DMS 273 treated with DMSO at 0.1 percent for 48 hours (cell line): ENCODE data around the gene ACTG2.
A peak's percentile ranks its signal among the peaks of the same experiment; 100 is the strongest.

Experiments used
- DNase-seq: peaks from one replicate; lab custom pipeline; 2025; lab: John Stamatoyannopoulos, UW

The ACTG2 gene

GRCh38 chr2:73914667-73915066, 21.9 kb downstream of the ACTG2 start:
- no peak for DNase-seq

DNA sequence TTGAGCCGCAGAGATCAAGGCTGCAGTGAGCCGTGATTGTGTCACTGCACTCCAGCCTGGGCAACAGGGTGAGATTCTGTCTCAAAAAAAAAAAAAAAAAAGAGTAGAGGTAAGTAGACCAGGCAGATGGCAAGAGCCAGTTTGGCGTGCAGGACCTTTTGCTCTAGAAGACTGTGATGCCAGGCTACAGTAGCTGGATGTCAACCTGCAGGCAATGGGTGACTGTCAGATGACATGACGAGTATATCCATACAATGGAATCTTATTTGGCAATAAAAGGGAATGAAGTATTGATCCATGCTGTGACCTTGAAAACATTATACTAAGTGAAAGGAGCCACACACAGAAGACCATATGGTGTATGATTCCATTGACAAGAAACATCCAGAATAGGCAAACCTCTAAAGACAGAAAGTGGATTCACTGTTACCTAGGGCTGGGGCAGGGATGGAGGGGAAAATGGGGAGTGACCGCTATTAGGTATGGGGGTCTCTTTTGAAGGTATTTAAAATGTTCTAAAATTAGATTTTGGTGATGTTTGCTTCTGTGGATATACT, 22.7 kb downstream of the ACTG2 start:
- no peak for DNase-seq

DNA sequence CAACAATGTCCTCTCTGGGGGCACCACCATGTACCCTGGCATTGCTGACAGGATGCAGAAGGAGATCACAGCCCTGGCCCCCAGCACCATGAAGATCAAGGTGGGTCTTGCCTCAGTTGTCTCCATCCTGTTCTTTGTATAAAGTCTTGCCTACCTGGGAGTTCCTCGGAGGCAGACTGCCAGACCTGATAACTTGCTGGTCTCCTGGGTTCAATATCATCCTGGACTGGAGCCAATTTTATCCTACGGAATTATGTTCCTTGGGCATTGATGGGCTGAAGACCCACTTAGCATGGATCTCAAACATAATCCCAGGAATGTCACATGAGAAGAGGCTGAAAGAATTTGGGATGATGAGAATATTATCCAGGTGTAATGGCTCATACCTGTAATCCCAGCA, 23.9 kb downstream of the ACTG2 start:
- DNase-seq: no peak

- no peak for DNase-seq
These were observed 24.5 kb downstream of the ACTG2 start for GRCh38 chr2:73917296-73917695.

GRCh38 chr2:73917696-73918207, 24.9 kb downstream of the ACTG2 start:
- no peak for DNase-seq

GRCh38 chr2:73918856-73919255, 26.0 kb downstream of the ACTG2 start:
- no peak for DNase-seq

DNA sequence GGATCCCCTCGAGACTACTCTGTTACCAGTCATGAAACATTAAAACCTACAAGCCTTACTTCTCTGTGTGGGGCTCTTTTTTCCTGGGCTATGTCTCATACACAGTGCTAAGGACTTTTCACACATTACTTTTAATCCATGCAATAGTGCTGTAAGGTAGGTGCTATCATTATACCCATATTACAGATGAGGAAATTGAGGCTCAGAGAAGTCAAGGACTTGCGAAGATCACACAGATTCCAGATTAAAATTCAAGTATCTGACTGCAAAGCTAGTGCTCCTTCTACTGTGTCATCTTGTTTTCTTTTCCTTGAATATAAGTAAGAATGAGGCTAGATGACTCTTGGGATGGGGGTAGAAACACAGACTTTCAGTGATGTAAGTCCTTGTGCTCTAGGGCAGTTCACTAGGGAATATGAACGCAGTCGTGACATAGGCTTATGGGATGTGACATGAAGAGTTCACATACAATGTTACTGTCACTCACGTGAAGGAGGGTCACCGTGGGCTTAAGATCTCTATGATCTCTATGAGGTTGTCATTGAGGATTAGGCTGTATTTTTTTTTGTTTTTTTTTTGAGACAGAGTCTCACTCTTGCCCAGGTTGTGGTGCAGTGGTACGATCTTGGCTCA, 26.9 kb downstream of the ACTG2 start:
- DNase-seq: no peak

DNA sequence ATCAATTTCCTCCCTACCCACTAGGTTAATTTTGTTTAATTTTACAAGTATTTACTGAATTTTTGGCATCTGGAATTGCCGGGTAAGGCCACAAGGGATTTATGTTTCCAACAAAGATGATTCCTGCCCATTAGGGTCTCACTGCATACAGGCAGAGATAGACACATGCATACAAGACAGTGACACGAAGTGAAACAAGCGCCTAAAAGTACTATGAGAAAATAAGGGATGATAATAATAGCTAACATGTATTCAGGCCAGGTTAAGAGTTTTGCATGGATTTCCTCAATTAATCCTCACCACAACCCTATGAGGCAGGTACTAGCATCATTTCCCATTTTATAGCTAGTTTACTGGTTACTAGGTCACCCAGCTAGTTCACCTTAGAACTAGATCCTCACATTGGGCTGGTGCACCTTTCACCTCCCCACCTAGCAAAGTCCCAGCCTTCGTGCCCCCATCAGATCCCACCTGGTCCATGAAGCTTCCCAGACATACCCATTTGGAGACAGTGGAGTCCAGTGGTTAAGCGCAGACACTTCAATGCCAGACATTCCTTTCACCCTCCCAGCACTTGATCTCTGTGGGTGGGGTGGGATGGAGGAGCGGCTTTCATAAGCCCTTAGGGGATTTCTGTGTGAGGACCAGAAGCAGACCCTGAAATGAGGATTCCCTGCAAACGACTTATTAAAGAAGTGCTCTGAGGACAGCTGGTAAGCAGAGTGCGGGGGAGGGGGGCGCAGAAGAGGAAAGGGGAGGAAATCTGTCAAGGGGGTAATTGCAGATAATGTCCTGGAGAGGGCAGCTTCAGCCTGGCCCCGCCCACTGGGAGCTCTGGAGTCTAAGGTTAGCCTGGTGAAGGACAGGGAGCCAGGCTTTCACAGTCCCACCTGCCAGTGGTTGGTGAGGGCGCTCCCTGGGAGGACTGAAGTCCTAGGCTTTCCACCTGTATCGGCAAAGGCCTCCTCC, 28.1 kb downstream of the ACTG2 start:
- DNase-seq: peak; percentile 22

GRCh38 chr2:73921581-73921980, 28.8 kb downstream of the ACTG2 start:
- no peak for DNase-seq

DNA sequence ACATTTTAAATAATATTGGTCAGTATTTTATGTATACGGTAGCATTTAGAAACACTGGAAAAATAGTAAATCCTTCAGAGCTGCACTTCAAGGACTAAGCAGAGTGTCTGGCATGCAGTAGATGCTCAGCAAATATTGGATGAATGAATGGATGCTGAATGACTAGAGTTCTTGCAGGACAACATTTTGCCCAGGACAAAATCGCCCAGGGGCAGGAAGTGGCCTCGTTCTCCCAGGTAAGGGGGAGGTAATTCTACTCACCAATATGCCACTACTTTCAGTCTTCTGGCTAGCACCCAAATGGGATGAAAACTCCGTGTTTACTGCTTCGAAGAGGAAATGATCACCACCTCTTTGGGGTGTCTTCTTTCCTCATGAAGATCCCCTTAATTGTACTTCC, 29.9 kb downstream of the ACTG2 start:
- no peak for DNase-seq

GRCh38 chr2:73925033-73925704, 32.4 kb downstream of the ACTG2 start:
- DNase-seq: no peak

- DNase-seq: no peak
These were observed 33.2 kb downstream of the ACTG2 start for GRCh38 chr2:73925853-73926492.

DNA sequence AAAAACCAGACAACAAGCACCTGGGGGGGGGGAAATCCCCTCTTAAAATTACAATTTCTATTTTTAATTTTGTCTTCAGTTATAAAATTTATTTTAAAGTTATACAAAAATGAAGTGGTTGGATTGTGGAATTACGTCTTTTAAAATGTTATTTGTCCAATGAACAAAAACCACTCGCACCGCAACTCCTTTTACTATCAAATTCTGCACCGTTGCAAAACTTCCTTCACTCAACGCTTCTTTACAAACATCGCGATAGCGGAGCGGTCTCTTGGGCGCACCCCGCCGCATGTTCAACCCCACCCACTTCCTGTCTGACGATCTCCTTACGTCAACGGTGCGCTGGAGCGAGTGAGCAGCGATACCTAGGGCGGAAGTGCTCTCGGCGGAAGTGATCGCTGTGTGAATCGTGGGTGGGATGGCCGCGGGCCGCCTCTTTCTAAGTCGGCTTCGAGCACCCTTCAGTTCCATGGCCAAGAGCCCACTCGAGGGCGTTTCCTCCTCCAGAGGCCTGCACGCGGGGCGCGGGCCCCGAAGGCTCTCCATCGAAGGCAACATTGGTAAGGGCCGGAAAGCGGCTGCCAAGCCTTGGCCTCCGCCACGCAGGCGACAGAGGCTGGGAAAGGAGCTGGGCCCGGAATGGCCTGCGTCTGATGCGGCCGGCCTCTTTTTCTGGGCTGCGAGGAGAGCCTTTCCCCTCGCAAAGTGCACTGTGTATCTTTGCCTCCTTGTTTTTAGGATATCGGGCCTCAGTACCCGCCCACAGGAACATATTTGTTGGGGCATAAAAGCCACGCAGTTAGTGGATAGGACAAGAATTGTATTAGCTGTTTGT, 33.9 kb downstream of the ACTG2 start, which contains the start of gene DGUOK:
DGUOK (plus strand) TSS at position 388 of the 835 bp plus-strand sequence; CDS start at position 419, 31 bp downstream.
- peak; percentile 96 for DNase-seq

DNA sequence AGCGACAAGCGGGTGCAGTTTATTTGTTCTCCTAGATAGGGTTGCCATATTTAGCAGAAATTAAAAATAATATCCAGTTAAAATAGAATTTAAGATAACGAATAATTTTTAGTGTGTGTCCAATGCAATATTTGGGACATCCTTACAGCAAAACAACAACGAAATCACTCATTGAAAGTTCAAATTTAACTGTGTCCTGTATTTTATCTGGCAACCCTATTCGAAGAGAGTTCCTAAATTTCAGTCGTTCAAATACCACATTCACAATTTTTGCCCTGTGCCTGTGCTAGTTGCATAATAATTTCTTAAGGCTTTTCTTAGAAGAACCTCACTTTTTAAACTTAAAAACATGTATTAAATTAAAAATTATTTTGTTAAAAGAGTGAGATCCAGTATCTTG, 34.5 kb downstream of the ACTG2 start:
- DNase-seq: no peak

DNA sequence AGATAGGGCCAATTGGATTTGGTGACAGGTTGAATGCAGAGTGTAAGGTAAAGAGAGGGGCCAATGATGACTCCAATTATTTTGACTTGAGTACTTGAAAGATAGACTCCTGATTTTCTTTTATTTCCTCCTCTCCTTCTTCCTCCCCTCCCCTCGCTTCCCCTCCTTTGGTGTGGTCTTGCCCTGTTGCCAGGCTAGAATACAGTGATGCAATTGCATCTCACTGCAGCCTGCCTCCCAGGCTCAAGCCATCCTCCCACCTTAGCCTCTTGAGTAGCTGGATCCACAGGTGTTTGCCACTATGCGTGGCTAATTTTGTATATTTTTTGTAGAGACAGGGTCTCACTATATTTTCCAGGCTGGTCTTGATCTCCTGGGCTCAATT, 36.1 kb downstream of the ACTG2 start:
- DNase-seq: no peak

- DNase-seq: no peak
These were observed 37.6 kb downstream of the ACTG2 start for GRCh38 chr2:73930386-73930785.

DNA sequence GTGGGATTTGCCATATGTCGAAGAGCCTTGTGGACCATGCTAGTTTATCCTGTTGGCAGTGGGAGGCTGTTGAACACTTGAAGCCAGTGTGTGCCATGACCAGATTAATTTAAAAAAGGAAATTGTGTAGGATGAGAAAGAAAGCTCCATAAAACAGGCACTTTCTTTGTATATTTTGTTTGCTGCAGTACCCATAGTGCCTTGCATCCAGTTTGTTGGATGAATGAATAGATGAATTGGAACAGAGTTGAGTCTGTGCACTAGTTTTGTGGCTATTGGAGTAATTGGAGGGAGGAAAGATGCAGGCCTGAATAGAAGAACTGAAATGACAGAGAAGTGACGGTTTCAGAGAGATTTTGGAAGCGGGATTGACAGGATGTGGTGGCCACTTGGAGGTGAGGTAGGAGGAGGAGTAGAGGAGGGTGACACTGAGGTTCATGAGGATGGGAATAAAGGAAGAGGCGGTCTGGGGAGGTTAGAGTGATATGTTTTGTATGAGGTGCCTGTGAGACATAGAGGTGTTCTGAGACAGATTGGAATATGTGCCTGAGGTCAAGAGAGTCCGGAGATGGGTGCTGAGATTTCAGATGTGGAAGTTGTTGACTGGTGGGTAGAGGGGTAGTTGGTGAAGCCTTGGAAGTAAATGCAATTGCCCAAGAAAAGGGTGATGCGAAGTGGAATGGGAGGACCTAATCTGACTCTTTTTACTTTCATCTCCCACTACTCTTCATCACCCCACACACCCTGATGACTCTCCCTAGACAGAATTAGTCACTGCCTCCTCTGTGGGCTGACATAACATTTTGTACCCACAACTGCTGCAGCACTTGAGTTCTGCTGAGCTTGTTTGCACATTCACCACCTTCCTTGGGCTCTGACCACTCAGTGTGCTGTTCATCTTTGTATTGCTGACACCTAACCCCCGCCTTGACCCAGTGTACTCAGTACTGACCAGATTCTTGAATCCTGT, 39.0 kb downstream of the ACTG2 start:
- DNase-seq: no peak

GRCh38 chr2:73933194-73933593, 40.4 kb downstream of the ACTG2 start:
- no peak for DNase-seq

- DNase-seq: no peak
These were observed 42.8 kb downstream of the ACTG2 start for GRCh38 chr2:73935641-73936040.
